DMS114 treated with DMSO at 0.1 percent for 48 hours (cell line): ENCODE results near the gene NOB1.
A peak's percentile ranks its signal among the peaks of the same experiment; 100 is the strongest.

Experiments
- DNase-seq: peaks from one replicate; lab custom pipeline; 2025; ENCODE audit not compliant: unreplicated experiment; lab: John Stamatoyannopoulos, UW

NOB1 gene

GRCh38 chr16:69721441-69721957 is 33.2 kb downstream of the NOB1 start:
- no peak for DNase-seq

GRCh38 chr16:69720822-69721430 is 33.8 kb downstream of the NOB1 start:
- no peak for DNase-seq

GRCh38 chr16:69718111-69718764 is 36.5 kb downstream of the NOB1 start:
- DNase-seq: no peak

- DNase-seq: no peak
Measured at GRCh38 chr16:69717066-69717465, 37.7 kb downstream of the NOB1 start.

- no peak for DNase-seq
Measured at GRCh38 chr16:69712914-69713581, 41.7 kb downstream of the NOB1 start.

GRCh38 chr16:69712277-69712676 is 42.4 kb downstream of the NOB1 start:
- no peak for DNase-seq

GRCh38 chr16:69711115-69711740 is 43.5 kb downstream of the NOB1 start:
- DNase-seq: no peak

- peak; percentile 81 for DNase-seq
Measured at GRCh38 chr16:69709456-69710084, 45.2 kb downstream of the NOB1 start.

- DNase-seq: no peak
Measured at GRCh38 chr16:69707920-69708683, 46.6 kb downstream of the NOB1 start.

- no peak for DNase-seq
Measured at GRCh38 chr16:69706975-69707340, 47.8 kb downstream of the NOB1 start.

- DNase-seq: no peak
Measured at GRCh38 chr16:69706256-69706974, 48.3 kb downstream of the NOB1 start.

- DNase-seq: no peak
Measured at GRCh38 chr16:69703638-69704037, 51.1 kb downstream of the NOB1 start.

- no peak for DNase-seq
Measured at GRCh38 chr16:69701866-69702265, 52.9 kb downstream of the NOB1 start.

- DNase-seq: no peak
Measured at GRCh38 chr16:69701452-69701851, 53.3 kb downstream of the NOB1 start.

- DNase-seq: no peak
Measured at GRCh38 chr16:69699915-69700314, 54.8 kb downstream of the NOB1 start.

GRCh38 chr16:69698404-69698803 is 56.3 kb downstream of the NOB1 start:
- no peak for DNase-seq

- DNase-seq: no peak
Measured at GRCh38 chr16:69693916-69694315, 60.8 kb downstream of the NOB1 start.

- no peak for DNase-seq
Measured at GRCh38 chr16:69691980-69692911, 62.5 kb downstream of the NOB1 start.
